Measurements from ENCODE around the gene PAM. TPM values are rescaled to one million over a fixed set of nuclear protein-coding genes. Genes with fewer than 3 reads are reported as not detected.

PAM gene
- total RNA-seq, 1 experiment from 2014 or later, result 131 TPM

DNA sequence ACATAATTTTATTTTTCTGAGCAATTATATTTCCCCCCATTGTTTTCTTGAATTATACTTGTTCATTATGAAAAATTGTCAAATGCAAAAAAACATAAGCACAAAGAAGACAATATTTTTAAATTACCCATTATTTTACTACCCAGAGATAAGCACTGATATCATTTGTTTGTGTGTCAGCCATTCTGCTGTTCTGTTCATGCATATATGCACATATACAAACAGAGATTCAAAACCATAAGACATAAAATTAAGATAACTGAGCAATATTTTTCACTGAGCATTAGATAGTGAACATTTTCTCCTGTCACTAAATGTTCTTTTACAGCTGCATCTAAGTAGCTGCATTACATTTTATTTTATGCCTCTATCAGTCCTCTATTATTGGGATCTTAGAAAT, 35.6 kb downstream of the PAM start:
- intact Hi-C loops (cut with micrococcal nuclease; ENCODE audit: unreplicated experiment) (no loop called here), in situ Hi-C loops (cut with HindIII; ENCODE audit: low pct_unique_long_range_greater_than_20kb, low sequenced_read_pairs) (no loop called here)
- Histone ChIP-seq H3K36me3 (ENCODE audit: control insufficient read depth, insufficient read depth, low read length) (no peaks in the 10 kb centered on the region), H3K9me3 (ENCODE audit: control insufficient read depth, insufficient read depth, low read depth, low read length) (no peaks in the 10 kb centered on the region), H3K27me3 (ENCODE audit: control insufficient read depth, insufficient read depth, low read length) (no peaks in the 10 kb centered on the region), H3K4me1 (ENCODE audit: control insufficient read depth, insufficient read depth, low read length) (peaks cover 5% of the 10 kb centered on the region; the same call in 1 of the 2 replicates), H3K27ac (ENCODE audit: low read length) (no peak overlapping the region), H3K4me3 (ENCODE audit: low read depth in 2 of 2, low read length in 2 of 2) (no peak overlapping the region)
- ChIA-PET CTCF (no interaction called here), POLR2A (no interaction called here)
- TF ChIP-seq SIN3A (IDR thresholded peaks at IDR 0.05; ENCODE audit: borderline replicate concordance, insufficient read depth, low read depth, low read length) (no peak), POLR2AphosphoS5 (IDR thresholded peaks at IDR 0.05; ENCODE audit: low read depth, low read length) (no peak), TCF7L2 (IDR thresholded peaks at IDR 0.05; ENCODE audit: low read depth, low read length) (no peak)
- TF ChIP-seq, protein P1, sequence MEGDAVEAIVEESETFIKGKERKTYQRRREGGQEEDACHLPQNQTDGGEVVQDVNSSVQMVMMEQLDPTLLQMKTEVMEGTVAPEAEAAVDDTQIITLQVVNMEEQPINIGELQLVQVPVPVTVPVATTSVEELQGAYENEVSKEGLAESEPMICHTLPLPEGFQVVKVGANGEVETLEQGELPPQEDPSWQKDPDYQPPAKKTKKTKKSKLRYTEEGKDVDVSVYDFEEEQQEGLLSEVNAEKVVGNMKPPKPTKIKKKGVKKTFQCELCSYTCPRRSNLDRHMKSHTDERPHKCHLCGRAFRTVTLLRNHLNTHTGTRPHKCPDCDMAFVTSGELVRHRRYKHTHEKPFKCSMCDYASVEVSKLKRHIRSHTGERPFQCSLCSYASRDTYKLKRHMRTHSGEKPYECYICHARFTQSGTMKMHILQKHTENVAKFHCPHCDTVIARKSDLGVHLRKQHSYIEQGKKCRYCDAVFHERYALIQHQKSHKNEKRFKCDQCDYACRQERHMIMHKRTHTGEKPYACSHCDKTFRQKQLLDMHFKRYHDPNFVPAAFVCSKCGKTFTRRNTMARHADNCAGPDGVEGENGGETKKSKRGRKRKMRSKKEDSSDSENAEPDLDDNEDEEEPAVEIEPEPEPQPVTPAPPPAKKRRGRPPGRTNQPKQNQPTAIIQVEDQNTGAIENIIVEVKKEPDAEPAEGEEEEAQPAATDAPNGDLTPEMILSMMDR (IDR thresholded peaks at IDR 0.05), result no peak
- TF ChIP-seq, protein P2, sequence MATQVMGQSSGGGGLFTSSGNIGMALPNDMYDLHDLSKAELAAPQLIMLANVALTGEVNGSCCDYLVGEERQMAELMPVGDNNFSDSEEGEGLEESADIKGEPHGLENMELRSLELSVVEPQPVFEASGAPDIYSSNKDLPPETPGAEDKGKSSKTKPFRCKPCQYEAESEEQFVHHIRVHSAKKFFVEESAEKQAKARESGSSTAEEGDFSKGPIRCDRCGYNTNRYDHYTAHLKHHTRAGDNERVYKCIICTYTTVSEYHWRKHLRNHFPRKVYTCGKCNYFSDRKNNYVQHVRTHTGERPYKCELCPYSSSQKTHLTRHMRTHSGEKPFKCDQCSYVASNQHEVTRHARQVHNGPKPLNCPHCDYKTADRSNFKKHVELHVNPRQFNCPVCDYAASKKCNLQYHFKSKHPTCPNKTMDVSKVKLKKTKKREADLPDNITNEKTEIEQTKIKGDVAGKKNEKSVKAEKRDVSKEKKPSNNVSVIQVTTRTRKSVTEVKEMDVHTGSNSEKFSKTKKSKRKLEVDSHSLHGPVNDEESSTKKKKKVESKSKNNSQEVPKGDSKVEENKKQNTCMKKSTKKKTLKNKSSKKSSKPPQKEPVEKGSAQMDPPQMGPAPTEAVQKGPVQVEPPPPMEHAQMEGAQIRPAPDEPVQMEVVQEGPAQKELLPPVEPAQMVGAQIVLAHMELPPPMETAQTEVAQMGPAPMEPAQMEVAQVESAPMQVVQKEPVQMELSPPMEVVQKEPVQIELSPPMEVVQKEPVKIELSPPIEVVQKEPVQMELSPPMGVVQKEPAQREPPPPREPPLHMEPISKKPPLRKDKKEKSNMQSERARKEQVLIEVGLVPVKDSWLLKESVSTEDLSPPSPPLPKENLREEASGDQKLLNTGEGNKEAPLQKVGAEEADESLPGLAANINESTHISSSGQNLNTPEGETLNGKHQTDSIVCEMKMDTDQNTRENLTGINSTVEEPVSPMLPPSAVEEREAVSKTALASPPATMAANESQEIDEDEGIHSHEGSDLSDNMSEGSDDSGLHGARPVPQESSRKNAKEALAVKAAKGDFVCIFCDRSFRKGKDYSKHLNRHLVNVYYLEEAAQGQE (IDR thresholded peaks at IDR 0.05; ENCODE audit: insufficient read depth in 1 of 2, low read depth in 2 of 2, low read length in 1 of 2), result no peak
- BruUV-seq (replicated peaks), result no TSS peak
- DNase-seq (ENCODE audit: low read depth, low spot score) (no peak), ATAC-seq (no peak)

DNA sequence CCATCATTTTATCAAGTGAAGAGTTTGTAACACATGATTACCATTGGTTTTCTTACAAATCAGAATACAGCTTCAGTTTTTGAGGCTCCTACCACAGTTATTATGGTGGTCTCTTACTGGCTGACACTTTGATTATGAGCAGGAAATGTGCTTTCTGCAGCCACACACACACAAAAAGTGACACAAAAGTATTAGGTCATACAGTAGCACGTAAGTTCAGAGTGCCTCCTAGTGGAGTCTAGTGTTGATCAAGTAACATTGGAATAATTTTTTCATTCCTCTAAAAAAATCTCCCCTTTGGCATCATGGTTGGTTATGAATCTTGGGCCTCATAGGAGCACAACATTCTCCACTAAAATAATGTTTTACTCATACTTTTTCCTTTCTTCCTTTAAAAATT, 37.6 kb downstream of the PAM start:
- no peaks in the 10 kb centered on the region for H3K9me3 ChIP-seq (ENCODE audit: control insufficient read depth, insufficient read depth, low read depth, low read length)
- intact Hi-C loops (cut with micrococcal nuclease; ENCODE audit: unreplicated experiment) (no loop called here), in situ Hi-C loops (cut with HindIII; ENCODE audit: low pct_unique_long_range_greater_than_20kb, low sequenced_read_pairs) (no loop called here)
- DNase-seq (ENCODE audit: low read depth, low spot score) (no peak), ATAC-seq (no peak)
- H3K4me1 ChIP-seq (ENCODE audit: control insufficient read depth, insufficient read depth, low read length), result peaks cover 8% of the 10 kb centered on the region; the same call in 1 of the 2 replicates
- no peaks in the 10 kb centered on the region for H3K36me3 ChIP-seq (ENCODE audit: control insufficient read depth, insufficient read depth, low read length)
- ChIA-PET CTCF (no interaction called here), POLR2A (no interaction called here)
- H3K27ac ChIP-seq (ENCODE audit: low read length), result no peak overlapping the region
- no peak overlapping the region for H3K4me3 ChIP-seq (ENCODE audit: low read depth in 2 of 2, low read length in 2 of 2)
- no peaks in the 10 kb centered on the region for H3K27me3 ChIP-seq (ENCODE audit: control insufficient read depth, insufficient read depth, low read length)
- TF ChIP-seq SIN3A (IDR thresholded peaks at IDR 0.05; ENCODE audit: borderline replicate concordance, insufficient read depth, low read depth, low read length) (no peak), POLR2AphosphoS5 (IDR thresholded peaks at IDR 0.05; ENCODE audit: low read depth, low read length) (no peak)
- TF ChIP-seq, protein P1 (IDR thresholded peaks at IDR 0.05), result peak; percentile 37; the same call in 1 of the 2 replicates
- BruUV-seq (replicated peaks), result no TSS peak

Measured in Panc1 (cell line).